HG03378 (cell line): ENCODE data around the gene YJEFN3.

Experiments used
- ATAC-seq: cut with Tn5 transposase; IDR thresholded peaks from one replicate; pipeline ENCODE4 v1.9.1; 2021; ENCODE audit warnings: mild to moderate bottlenecking, moderate library complexity; ENCODE audit not compliant: unreplicated experiment

YJEFN3 gene

DNA sequence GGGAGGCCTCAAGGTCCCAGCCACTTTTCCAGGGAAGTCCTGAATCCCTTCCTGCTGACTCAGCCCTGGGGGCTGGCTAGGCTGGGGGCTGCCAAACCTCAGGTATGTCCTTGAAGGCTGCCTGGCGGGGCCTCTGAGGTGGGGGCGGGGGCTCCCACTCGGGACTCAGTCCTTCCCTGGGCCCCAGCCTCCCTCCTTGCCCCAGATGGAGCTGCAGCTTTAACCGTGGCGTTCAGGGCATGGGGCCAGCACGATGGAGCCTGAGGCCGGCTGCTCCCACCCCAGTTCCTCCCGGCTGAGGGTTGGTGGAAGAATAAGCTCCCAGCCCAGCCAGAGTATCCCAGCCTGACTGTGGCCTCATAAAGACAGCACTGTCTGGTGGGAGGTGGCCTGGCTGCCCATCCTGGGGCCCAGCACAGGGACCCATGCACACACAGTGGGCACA lies 21.8 kb downstream of the YJEFN3 start:
- ATAC-seq, result no peak

DNA sequence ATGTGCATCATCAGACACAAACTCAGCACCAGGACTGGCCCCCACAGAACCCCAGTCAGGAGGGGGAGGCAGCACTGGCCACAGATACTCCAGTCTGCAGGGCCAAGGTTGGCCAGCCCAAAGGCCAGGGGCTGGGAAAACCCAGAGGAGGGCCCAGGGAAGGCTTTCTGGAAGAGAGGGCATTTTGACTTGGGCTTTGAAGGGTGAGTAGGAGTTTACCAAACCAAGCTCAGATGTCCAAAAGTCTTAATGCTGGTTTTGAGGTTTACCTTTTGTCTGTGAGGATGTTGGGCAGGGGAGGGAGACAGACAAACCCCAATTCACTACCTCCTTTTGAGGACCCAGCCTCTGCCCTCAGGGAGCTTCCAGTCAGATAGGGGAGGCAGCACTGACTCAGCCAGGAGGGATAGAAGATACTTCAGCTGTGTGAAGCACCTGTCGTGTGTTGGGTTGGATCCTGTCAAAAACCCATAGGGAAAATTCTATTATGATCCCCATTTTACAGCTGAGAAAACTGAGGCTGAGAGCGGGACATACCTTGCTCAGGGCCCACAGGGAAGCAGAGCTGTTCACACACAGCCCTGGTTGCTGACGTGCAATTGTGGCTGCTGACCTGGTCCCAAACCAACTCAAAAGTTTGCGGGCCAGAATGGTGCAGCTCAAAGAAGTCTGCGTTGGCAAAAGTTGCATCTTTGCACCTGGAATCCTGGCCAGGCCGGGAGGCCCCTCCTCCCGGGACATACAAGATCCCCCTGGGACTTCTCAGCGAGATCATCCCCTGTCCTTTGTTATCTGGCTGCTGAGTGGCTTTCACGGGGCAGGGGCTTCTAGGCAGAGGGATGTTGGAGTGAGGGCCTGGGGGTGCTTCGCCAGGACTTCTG lies 22.5 kb downstream of the YJEFN3 start:
- no peak for ATAC-seq

DNA sequence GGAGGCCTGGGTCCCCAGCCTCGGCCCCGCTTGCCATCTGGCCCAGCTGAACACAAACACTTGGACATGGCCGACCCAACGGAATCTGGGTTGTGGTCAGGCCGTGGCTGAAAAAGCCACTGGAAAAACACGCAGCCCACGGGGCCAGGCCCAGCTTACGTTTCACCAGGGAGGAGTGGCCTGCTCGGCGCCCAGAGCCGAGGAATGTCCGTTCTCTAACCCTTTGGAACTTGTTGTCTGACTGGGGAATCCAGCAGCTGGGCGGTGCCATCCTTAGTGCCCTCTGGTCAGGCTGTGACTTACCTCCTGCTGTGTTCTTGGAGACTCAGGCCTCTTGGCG lies 23.1 kb downstream of the YJEFN3 start:
- ATAC-seq, result no peak

DNA sequence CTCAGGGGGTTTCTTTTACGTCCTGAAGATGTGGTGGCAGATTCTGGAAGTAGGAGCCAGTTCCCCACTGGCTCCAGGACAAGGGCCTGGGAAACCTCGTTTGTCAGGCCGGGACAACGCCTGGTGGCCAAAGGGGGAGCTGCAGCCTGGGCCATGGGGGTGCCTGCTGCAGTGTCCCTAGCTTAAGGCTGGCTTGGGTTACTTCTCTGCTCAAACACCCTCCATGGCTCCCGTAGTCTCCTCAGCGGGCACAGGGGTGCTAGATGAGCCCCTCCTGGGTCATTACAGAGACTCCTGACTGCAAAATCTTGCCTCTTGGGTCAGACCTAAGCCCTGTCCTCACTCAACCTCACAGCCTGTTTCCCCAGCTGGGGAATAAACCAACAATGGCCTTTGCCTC lies 24.1 kb downstream of the YJEFN3 start:
- ATAC-seq, result no peak

DNA sequence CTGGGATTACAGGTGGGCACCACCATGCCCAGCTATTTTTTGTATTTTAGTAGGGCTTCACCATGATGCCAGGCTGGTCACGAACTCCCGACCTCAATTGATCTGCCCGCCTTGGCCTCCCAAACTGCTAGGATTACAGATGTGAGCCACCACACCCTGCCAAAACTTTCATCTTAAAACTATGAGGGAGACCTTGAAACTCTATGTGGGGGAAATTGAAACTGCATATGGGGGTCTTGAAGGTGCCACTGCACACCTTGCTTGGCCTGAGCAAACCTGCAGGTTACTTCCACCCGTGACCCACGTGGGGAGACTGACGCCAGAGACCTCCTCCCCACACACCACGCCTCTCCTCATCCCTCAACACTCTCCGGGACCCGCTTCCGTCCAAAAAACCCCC lies 25.0 kb downstream of the YJEFN3 start:
- ATAC-seq, result no peak

DNA sequence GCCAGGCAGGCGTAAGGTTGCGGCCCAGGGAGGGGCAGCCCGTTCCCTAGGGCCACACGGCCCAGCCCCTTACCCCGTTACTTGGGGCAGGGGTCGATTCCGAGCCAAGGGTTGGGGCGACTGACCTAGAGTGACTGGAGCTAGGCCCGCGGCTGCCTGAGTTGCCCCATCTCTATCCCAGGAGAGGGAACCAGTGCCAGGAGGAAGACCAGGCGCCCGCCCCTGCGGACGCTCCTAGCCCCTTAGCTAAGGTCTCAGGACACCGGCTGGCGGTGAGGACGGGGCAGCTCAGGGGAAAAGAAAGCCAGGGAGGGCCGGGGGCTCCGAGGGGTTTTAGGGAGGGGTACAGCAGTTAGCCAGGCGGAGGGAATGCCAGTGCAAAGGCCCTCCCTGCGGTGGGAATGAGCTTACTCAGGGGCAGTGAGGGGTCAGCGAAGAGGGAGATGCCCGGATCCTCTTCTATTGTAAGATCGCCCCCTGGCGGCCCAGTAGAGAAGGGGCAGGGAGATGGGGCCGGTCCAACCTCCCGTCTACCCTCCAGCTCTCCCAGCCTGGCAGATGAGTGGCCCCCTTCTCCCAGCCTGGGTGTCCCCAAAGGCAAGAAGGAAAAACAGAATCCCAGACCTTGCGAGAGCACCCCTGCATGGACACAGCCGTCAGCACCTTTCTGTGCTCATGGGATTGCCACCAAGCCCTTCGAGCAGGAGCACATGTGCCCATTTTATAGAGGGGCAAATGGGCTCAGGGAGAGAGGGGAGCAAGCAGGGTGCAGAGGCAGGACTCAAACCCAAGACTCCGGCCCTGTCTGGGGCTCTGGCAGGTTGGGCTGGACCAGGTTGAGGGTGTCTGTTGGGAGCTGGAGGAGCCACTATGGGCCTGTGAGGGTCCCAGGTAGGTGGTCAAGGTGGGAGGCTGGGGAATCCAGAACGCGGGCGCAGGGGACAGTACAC lies 25.6 kb downstream of the YJEFN3 start:
- ATAC-seq, result no peak

DNA sequence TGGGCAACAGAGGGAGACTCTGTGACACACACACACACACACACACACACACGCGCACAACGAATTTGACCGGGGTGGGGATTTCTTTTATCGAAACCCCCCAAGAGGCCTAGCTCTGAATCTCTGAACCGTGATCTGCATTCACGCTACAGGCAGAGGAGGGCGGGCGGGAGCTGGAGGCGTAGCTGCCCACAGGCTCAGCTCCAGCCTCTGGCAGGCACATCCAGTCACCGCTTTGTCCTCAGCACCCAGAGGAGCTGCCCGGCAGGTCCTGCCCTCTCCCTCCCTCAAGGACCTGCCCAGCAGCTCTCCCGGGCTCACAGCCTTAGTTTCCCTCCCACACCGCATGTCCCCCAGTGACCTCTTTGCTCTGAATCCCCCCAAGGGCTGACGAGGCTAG lies 29.3 kb downstream of the YJEFN3 start:
- no peak for ATAC-seq

DNA sequence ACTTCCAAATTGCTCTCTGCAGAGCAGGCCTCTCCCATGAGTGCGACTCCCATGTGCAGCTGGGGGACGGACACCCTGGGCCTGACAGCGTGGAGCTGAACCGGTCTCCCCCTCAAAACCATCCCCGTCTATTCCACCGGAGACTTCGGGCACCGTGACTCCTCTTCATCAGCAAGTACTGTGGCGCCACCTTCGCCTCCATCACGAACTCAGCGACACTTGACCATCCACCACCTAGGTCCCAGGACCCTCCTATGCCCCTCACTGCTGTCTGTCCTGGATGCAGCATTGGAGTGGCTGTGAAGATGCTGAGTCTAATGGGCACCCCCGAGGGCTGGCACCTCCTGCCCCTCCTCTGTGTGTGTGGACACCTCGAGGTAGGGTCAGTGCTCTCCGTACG lies 29.9 kb downstream of the YJEFN3 start:
- ATAC-seq, result no peak

DNA sequence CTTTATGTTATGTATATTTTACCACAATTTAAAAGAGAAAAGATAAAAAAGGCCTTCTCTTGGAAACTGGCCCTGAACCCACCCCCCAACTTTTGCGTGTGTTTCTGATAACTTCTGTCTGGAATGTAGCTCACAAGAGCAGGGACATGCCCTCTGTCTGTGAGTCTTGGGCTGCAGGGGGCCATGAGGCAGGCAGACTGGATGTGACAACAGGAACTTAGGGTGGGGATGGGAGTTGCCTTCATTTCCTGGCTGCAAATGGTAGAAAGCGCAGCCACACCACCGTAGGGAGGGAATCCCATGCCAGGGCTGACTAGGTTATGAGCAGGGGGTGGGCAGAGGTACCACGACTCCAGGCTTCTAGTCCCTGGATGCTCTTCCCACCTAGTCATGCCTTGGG lies 31.2 kb downstream of the YJEFN3 start:
- ATAC-seq, result no peak

DNA sequence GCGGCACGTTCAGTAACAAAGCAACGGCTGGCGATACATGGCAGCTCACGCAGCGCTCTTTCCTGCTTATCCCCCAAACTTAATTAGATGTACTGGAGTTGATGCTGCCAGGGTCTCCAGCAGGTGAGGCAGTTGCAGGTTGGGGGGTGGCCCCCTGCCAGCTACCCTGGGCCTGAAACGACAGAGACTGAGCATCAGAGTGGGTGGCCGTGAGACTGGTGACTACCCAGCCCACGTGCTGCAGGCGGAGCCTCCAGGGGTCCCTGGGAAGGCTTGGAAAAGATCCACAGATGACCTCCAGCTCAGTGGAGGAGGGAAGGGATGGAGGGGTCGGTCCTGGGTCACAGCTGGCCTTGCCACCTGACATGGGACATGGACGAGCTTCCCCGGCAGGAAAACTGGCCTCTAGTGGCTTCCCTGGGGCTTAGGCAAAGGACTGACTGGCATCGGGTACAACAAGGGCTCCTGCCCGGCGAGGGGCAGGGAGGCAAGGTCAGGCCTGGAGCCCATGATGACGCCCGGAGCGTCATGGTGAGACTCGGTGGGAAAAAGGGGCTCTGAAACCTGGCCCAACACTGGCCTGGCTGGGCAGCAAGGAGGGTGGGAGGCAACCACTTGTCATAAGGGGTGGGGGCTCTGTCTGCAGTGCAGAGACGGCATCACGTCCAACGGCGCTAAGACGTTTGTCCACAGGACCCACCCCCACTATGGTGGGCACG lies 33.4 kb downstream of the YJEFN3 start:
- ATAC-seq, result no peak

DNA sequence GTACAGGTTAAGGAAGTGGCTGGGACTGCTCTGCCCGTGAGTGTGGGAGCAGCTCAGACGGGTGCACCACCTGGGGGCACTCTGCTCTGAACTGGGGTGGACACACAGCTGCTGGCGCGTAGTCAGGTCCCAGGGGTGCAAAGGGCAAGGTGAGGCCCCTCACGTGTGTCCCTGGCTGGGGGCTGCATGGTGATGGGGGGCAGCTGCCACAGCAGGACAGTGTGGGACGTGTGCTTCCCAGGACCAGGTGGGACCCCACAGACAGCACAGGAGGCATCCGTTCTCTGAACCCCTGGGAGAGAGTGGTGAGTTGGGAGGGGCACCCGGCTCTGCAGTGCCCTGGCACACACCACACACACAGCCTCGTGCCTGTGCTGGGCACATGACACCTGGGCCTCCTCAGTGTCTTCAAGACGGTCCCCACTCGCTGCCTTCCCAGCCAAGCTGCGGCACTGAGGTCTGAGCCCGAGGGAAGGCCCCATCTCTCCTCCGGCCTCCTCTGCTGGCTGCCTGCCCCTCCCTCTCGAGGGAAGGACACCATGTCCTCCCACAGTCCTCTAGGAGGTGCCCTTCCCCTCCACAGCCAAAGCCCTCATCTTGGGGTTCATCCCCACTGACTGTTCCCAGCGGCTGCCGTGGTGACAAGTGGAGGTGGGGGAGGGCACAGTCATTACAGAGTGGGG lies 34.1 kb downstream of the YJEFN3 start:
- ATAC-seq, result no peak

DNA sequence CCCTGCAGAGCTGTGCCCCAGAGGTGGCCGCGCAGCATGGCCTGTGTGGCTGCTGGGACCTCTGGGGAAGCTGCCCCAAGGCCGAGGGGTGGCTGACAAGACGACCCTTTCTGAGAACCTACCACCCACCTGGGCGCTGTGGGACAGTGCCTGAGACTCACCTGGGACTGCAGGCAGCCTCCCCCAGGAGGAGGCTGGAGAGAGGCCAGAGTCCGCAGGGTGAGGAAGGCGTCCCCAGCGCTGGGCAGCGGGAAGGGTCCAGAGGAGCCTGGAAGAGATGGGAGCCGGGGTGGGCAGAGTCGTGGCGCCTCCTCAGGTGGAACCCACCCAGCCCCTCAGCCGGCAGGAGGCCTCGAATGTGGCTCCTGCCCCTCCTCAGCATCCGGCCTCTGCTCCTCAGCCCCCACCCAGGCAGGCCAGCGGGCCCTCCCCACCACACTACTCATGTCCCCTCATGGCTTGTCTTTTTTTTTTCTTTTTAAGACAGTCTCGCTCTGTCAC lies 34.7 kb downstream of the YJEFN3 start:
- ATAC-seq, result no peak

DNA sequence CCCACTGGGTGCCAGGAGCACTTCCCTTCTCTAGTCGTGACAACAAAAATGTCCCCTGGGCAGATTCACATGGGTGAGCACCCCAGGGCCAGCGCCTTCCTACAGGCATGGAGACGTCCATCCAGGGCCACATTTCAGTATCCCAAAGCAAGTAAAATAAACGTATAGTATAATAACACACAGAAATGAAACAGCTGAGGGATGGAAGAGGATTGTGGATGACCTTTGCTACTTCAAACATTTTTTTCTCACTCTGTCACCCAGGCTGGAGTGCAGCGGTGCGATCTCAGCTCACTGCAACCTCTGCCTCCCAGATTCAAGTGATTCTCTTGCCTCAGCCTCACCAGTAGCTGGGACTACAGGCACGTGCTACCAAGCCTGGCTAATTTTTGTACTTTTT lies 37.6 kb downstream of the YJEFN3 start:
- no peak for ATAC-seq

DNA sequence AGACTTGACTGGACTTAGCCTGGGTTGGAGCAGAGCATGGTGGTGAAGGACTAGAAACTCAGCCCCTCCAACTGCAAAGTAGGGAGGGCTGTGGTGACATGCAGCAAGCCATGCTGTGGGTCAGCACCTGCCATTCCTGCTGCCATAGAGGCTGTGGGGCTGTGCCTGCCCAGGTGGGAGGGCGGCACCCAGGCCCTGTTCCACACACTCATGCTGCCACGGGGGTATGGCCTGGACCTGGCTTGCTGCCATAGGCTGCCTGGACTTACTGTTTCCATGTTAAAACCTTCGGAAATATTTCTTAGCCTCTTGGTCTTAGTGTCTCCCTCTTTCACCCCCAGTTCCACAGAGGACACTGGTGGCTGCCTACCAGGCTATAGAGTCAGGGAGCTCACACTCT lies 38.7 kb downstream of the YJEFN3 start:
- no peak for ATAC-seq

DNA sequence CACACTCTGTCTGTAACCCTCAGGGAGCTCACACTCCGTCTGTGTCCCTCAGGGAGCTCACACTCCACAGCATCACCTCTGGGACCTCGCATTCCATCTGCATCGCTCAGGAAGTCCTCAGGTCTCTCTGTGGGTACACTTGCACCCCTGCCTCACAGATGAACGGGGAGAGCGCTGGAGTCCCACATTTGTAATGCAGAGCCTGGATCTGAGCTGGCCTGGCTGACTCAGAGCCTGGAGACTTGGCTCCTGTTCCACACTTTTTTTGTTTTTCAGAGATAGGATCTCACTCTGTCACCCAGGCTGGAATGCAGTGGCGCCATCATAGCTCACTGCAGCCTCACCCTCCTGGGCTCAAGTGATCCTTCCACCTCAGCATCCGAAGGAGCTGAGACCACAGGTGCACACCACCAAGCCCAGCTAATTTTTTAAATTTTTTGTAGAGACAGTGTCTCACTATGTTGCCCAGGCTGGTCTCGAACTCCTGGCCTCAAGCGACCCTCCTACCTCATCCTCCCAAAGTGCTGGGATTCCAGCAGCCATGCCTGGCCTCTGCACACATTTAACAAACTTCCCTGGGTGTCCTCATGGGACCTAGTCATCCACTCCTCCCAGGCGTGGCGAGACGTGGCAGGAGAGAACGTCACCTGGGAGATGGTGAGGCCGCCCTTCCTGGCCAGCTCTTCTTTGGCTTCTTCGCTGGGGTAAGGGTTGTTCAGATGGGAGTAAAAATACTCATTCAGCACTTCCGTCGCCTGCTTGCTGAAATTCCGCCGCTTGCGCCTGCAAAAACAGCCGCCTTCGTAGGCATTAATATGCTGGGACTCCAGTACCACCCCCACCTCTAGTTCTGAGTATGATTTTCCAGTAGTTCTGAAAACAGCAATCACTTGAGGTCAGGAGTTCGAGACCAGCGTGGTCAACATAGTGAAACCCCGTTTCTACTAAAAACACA lies 40.4 kb downstream of the YJEFN3 start:
- ATAC-seq, result no peak

DNA sequence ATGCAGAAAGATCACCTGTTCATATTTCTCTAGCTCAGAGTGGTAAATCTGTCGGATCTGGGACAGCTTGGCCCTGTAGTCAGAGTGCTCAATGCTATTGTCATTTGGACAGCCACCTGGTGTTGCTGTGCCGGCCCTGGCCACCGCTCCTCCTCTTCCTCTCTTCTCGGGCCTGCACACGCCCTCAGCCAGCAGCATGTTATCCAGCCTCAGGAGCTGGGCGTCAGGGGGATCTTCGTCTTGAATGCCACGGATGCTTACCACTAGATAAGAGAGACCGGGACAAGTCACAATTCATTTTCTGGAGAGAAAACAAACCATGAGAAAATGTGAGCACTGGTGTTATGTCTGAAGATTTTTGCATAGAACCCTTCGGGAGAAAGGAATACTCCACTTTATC lies 41.9 kb downstream of the YJEFN3 start:
- ATAC-seq, result no peak

DNA sequence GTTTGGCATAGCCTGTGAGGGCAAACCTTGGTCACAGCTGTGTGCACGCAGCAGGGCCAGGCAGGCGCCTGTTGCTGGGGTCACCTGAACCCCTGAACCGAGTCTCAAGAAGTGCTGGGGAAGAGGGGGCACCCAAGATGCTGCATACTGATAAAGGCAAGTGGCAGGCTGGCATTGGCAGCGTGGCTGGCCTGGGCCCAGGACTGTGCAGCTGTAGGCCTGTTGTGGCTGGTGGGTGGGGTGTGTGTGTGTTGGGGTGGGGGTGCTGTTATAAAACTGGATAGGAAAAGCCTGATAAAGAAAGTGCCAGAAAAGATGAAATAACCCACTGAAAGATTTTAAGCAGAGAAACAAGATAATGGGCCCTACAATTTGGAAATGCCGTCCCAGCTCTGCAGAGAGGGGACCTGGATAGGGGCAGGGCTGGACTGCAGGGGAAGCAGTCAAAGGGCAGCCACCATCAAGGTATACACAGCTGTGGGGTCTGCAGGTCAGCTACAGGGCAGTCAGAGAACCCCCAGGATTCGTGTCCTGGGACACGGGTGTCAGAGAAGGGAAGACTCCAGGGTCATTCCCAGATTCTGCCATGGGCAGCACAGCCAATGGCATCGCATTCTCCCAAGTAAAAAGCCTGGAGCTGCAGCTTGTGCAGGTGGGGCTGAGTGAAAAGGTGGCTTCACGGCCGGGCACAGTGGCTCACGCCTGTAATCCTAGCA lies 42.5 kb downstream of the YJEFN3 start:
- no peak for ATAC-seq

DNA sequence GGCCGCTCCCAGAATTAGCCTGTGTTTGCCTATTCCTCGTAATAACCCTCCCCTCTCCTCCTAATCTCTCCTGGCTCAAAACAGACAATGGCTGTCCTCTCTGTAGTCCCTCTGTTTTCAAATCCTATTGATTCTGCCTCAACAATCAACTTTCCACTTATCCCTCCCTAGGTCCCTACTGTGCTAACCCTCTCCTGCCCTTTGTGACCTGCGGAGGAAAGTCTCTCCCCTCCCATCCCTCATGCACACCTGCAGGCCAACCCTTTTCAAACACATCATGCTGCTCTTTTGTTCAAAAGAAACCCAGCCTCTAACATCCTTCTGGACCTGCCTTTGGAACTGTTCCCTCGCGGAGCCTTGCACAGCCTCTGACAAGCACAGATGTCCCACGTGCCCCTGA lies 46.7 kb downstream of the YJEFN3 start:
- no peak for ATAC-seq

DNA sequence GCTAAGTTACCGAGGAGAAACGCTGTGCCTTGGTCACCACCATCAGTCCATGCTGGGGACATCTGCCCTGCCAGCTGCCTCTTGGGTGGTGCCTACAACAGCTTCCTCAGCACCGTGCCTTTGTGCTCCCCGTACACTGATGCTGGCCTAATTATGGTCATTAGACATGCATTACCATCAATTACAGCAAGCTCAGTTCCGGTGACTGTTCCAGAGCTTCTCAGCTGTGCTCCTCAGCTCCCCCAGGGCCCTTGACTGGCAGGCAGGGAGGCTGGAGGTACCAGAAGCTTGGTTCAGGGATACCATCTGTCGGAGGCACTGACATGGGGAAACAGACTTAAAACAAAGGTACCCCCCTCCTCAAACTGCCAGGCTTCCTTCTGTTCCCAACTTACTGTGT lies 49.5 kb downstream of the YJEFN3 start:
- no peak for ATAC-seq
